ENCODE measurements around the gene ASS1.

Gene ASS1

DNA sequence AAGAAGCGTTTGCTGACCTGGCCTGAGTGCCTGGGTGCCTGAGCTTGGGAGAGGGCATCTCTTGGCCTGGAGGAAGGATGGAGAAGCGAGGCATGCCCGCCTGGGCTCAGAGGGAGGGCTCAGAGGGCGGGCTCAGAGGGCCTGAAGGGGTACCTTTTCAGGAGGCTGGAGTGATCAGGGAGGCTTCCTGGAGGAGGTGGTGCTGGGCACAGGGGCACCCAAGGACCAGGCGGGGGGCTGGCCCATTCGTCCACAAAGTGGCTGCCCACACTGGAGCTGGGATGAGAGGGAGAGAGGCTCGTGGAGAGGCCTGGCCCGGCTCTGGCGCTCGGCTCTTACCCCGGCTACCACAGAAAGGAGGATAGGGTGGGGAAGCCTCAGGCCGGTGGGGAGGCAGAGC is 32.8 kb downstream of the ASS1 start:
- no peak for DNase-seq

DNA sequence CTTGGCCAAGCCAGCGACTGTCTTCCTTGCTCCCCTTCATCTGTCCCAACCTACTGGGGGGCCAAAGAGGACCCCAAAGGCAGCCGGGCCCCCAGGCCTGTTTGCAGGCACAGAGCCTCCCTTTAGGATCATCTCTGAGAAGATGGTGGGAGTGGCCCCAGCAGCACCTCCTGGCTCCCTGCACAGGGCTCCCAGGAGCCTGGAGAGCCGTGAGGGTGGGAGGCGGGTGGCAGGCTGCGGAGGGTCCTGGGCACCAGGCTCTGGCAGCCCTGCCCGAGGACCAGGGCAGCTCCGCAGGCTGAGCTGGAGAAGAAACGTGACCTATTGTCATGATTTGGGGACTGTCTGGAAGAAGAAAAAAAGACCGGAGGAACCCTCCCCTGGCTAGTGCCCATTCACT is 33.4 kb downstream of the ASS1 start:
- no peak for DNase-seq

DNA sequence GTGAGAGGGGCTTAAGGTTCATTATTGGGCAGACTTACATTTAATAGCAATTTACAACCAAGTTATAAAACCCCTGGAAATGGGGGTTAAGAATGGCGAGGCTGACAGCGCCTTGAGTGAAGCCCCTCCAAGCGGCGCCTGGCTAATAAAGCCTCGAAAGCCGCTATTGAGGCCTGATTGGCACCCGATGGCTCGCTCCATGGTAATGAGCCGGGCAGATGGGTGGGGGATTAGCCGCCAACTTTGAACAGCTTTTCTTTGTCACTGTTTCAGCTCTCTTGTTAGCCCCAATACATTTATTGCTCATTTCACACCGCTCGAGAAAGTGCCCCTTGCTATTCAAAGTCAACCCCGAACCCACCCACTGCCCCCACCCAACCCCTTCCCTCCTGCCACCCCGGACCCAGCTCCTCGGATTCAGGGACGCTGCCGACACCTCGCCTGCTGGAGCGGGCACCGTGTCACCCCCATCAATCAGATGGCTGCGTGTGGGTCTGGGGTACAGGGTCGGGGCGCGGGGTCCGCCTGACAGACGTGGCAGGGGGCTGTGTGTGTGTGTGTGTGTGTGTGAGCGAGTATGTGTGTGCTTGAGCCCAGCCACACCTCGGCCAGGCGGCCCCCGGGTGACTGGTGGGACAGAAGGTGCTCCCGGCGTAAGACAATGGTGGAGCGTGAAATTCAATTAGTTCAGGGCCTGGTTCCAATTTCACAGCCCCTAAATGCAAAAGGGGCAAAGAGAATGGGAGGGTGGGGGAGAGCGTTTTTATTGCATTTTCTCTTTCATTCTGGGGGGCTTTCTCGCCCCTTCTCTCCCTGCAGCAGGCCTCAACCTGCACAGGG is 34.2 kb downstream of the ASS1 start:
- DNase-seq = no peak

DNA sequence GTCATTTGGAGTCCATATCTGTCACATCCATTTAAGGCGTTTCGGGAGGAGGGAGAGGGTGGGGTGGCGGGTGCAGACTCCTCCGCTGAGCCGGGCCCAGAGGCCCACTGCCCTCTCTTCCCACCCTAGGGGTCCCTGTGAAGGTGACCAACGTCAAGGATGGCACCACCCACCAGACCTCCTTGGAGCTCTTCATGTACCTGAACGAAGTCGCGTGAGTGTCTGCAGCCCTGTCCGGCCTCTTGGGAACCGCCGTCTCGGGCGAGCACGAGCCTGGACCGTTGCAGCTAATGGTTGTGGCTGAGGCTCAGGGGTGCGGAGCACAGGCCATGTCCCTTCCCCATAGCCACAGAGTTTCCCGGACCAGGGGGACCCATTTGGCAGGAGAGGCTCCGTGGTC is 34.8 kb downstream of the ASS1 start:
- no peak for DNase-seq

DNA sequence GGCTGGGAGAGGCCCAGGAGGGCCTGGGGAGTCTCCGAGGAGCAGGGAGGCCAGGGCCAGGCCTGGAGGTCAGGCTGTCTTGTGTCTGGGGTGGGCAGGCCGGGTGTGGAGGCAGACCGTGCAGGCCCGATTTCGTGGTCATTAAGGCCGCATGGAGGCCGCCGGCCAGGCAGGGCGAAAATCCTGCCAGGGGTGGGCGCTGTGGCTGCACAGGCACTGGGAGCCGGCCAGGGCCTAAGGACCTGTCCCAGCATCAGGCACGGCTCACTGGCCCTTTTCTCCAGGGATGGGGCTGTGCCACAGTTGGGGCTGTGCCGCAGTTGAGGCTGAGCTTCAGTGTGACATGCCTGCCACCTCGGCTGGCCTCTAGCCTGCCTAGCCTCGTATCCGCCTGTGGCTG is 35.9 kb downstream of the ASS1 start:
- no peak for DNase-seq

DNA sequence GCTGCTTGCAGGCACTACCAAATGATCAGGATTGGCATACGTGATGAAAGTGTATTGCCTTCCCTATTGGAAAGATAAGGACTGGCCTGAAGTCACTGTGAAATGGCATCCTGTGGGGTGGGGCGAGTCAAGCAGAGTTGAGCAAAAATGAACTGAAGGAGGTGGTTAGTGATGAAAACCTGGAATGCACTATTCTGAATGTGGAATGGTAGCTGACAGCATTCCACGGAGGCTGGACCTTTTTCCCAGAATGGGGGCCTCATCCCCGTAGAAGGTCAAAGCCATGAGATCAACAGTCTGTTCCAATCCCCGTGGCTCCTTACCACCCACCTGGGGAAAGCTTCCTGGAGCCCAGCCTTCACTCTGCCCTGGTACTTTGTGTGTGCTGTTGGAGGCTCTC is 37.7 kb downstream of the ASS1 start:
- no peak for DNase-seq

DNA sequence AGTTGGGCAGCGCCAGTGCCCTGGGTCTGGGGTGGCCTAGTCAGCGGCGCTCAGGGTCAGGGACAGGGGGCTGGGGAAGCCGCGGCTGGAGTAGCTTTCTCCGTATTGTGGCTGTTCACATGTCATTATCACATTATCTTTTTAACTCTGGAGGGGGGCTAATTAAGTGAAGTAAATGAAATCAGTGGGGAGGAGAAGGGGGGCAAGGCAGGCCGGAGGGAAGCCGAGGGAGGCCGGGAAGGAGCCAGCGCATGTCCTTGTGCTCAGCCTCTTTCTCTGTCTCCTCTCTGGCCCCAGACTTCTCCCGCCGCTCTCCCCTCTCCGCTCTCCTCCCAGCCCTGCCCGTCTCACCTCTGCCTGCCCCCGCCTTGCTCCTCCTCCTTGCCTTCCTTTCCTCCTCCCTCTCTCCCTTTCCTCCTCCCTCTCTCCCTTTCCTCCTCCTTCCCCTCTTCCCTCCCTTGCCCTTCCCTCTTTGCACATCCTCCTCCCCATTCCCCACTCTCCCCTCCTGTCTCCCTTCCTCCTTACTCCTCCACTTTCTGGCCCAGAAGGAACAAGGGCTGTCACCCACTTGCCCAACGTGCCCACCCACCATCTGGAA is 38.7 kb downstream of the ASS1 start:
- DNase-seq = no peak

DNA sequence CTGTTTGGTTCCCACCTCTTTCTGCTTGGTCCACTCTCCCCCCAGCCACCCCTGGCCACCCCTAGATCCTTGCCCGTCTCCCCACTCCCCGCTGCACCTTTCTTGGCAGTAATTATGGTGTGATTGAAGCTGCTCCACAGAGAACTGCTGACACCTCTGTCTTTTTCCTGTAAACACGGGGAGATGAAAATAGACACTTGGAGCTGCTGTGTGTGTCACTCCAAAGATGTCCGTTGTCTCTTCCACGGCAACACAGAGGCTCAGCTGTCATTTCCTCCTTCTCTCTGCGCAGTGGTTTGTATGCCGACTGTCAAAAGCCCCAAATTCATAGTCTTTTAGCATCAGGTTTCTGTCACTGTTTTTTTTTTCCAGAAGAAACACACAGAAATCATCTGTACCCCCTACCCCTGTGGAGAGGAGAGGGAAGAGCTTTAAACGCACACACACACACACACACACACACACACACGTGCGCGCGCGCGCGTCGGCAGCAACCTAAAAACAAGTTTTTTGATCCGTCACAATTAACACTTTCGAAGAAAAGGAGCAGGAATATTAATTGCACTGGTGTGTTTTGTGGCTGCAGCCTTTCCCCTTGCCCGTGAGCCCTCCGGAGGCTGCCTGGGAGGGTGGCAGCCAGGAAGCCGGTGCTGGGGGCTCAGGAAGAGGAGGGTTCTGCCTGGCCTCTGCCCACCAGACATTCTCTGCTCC is 39.8 kb downstream of the ASS1 start:
- DNase-seq = no peak

DNA sequence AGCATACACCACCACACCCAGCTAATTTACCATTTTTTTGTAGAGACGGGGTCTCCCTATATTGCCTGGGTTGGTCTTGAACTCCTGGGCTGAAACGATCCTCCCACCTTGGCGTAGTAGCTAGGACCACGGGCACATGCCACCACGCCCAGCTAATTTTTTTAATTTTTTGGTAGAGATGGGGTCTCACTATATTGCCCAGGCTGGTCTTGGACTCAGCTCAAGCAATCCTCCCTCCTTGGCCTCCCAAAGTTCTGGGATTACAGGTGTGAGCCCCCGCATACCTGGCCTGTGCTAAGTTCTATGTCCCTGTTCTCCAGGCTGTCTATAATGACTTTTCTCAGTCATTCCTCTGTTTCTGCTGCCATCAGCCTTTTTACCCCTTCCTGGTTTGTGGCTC is 41.3 kb downstream of the ASS1 start:
- DNase-seq = no peak

DNA sequence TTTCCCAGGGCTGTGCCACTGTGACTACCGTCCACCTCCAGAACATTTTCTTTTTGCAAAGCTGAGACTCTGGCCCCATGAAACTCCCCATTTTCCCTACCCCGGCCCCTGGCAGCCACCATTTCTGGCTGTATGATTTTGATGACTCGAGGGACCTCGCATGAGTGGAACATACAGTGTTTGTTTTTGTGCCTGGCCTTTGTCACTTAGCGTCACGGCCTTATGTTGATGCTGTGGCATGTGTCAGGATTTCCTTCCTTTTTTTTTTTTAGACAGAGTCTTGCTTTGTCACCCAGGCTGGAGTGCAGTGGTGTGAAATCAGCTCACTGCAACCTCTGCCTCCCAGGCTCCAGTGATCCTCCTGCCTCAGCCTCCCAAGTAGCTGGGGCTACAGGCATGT is 42.7 kb downstream of the ASS1 start:
- DNase-seq = no peak

DNA sequence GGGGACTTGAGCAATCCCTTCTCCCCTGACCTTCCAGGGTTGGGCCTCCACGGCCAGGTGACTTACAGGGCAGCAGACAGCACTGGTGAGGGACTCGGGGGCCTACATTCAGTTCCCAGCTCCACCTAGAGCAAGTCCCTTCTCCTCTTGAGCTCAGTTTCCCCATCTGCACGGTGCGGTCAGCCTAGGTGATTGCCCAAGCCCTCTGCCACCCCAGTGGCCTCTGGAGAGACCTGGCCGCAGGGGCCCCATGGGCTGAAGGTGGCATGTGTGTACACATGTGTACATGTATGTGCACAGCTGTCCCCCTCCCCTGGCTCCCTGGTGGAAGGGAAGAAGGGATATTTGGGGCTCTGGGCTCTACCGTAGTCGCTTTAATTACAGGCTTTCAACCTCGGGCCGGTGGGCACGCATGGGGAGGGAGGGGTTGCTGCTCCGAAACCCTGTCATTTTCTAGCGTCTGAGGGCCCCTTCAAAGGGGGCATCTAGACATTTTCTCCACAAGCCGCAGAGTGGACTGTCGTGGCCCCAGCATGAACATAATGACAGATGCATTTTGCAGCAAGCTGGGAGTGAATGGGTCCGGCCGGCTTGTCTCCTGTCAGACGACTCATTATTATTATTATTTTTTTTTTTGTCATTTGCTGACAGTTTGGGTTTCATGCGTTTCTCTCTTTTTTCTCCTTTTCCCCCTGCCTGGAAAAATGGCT is 44.0 kb downstream of the ASS1 start:
- DNase-seq = no peak

DNA sequence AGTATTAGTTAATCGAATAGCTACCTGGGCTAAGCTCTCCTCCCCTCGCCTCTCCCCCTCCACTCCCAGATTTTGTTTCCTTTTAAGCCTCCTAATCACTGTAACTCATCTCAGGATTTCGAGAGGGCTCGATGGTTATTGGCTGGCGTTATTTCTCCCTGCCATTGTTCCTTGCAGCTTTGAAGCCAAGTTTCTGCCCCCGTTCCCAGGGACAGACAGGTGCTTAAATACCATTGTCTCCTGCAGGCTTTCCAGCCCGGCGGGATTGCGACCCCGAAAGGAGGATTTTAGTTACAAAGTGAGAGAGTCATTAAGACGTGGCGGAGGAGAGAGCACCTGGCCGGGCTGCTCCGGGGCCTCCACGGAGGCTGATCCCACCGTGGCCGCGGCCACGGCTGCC is 46.2 kb downstream of the ASS1 start:
- DNase-seq = no peak

DNA sequence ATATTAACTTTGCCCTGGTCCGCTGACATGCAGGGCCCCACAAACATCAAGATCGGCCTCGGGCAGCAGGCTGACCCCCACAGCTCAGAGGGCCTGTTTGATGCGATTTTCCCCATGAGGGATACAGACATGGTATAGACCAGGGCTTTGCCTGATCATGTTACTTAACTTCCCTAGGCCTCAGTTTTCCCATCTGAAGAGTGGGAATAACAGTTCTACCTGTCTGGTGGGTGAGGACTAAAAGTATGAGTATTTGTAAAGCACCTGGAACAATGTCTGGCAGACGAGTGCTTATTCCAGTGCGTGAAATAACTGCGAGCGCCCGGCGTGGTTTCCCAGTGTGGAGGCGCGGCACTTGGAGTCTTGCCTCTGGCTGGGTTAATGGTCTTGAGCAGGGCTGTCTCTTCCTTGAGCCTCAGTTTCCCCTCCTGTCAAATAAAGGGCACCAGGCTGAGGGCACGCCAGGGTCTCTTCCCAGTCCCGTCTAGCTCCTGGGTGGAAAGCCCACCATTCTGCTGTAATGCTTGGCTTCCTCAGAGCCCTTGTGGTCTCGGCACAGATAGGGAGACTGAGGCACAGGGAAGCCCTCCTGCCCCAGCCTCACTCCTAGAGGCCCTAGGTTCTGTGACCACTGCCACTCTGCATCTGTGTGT is 47.2 kb downstream of the ASS1 start:
- DNase-seq = no peak

DNA sequence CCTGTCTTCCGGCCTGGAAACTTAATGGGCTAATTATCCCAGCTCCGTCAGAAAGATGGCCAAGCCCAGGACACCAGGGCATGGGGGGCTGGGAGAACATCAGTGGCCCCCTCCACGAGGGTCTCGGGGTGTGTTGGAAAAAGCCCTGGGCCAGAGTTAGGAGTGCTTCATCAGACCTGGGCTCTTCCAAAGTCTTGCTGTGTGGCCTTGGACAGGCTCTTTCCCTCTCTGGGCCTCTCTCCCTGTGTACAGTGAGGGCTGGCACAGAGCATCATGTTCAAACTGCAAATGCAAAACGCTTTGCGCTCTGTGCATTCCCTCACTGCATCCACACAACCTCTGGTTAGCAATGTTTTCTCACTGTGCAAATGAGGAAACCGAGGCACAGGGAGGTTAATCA is 48.3 kb downstream of the ASS1 start:
- DNase-seq = no peak

DNA sequence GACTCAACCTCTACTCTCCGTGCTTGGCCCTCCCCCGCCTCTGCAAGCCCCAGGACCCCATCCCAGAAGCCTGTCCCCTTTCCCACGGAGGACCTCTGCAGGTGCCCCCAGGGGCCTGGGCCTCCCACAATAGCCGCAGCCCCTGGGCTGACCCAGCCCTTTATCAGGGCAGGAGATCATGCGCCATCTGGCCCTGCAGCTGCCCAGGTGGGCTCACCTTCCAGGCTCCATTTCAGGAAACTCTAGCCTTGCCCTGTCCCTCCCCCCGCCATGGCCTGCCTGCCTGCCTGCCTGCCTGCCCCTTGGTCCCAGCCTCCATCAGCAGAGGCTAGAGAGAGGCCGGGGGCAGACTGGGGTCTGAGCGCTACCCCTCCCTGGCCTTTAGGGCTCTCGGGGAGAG is 48.7 kb downstream of the ASS1 start:
- no peak for DNase-seq

DNA sequence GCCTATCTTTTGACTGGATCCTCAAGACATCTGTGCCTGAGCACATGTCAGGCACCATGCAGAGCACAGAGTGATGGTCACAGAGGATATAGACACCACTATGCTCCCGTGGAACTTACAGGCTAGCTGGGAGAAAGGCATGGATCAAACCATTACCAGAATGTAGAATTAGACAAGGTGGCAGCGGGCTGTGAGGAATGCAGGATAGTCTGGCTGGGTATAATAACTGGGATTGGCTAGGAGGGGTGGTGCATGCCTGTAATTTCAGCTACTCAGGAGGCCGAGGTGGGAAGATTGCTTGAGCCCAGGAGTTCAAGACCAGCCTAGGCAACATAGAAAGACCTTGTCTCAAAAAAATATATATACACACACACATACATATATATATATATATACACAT is 50.3 kb downstream of the ASS1 start:
- no peak for DNase-seq

DNA sequence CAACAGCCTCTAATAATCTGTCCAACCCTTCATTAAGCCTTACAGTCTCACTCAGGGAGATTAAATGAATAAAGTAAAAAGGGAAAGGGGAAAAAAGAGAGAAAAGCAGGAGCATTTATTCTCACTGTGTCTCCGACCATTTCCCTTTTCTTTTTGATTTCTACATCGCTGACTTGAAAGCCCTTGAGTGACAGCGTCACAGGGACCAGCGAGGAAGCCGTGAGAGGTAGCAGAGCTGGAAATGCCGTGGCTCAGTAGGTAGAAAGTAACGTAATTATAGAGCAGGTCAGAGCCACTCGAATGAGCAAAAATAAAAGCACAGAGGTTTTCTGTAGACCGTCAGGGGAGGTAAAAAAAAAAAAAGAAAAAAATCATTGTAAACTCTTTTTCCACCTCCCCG is 52.4 kb downstream of the ASS1 start:
- no peak for DNase-seq

DNA sequence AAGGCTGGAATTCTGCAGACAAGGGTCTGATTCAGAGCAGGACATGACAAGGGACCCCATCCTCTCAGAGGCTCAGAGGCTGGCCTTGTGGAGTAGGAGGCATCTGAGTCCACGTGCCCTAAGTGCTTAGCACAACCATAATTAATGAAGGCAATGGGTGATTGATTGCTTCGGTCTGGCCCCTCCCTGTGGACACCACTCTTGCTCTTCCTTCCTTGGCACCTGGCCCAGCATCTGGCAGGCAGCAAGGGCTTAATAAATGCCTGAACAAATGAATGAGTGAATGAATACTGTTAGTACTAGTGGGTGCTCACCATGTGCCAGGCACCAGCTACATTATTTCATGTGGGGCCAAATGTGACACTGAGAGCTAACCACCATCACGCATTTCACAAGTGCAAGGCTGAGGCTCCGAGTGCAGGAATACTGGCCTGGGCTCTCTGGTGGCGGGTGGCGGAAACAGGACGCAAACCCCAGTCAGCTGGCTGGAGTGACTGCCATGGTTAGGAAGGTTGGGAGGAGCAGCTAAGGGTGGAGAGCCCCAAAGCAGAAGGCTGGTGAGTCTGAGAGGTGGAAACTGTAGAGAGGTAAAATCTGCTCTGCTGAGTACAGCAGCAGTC is 53.6 kb downstream of the ASS1 start:
- no peak for DNase-seq

DNA sequence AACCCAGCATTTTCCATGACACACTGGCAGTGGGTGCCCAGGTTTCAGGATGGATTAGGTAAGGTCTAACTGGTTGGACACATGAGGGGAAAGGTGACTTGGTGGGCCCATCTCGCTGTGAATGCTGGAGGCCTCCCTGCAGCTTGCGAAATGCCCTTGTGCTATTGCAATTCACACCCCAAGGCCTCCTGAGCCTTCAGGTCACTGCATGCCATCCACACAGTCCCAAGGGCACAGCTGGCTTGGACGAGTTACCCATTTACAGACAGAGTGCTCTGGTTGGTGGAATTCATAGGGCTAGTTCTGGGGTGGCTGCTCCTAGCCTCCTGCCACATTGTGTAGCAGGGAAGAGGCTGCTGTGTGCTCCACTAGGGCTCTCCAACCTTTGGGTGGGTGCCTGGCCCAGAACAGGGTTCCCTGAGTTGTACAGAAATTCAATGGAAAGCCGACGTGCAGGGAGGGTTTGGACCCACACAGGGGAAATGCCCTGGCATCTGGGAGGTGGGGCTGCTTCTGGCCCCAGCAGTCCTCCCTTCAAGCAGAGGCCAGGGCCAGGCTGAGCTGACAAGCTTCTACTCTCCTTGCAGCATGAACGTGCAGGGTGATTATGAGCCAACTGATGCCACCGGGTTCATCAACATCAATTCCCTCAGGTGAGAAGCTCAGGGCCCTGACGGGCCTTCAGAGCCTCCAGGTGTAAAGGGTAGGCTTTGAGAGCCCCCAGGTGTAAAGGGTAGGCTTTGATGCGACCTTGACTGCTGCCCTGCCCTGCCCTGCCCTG is 54.3 kb downstream of the ASS1 start:
- DNase-seq = no peak

DNA sequence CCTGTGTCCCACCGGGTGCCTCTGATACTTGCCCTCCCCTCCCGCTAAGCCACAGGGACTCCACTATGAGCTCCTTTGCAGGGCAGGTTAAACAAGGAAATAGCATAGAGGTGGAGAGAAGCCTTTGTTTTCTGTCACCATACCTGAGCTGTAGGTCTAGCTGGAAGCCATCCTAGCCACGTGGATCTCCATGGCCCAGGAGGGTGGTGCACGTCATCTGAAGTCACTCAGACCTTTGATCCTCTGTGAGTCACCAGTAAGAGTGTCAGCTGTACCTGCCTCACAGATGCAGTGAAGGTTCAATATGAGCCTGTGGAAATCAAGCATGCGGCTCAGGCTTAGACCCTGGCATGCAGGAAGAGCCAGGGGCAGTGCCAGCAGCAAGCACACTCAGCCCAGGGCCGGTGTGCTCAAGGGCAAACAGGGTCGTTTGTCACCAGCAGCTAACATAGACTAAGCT is 55.1 kb downstream of the ASS1 start:
- DNase-seq = no peak

DNA sequence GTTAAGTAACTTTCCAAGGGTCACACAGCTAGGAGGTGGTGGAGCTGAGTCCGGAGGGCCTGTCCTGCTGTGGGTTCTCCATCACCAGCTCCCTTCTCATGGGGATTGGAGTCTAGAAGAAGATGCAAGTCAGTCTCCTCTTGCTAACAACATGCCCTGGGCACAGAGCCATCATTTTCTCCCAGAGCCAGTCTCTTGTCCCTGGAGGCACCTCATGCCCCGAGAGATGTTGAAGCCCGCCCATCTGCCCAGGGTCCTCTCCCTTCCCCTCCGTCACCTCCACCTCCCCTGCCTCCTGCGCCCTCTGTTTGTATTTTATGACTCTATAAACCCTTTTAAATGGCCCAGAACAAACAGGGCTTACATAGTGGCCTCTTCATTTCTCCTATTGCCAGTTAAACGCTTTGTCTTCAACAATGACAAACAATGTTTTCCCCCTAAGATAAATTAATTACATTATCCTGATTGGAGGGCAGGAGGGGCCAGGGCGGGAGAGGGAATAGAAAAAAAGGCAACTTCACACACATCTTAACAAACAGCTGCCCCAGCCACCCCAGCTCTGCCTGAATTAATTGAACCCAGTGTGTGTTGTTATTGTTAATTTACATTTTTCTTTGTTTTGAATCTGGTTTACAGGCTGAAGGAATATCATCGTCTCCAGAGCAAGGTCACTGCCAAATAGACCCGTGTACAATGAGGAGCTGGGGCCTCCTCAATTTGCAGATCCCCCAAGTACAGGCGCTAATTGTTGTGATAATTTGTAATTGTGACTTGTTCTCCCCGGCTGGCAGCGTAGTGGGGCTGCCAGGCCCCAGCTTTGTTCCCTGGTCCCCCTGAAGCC is 55.8 kb downstream of the ASS1 start:
- peak; percentile 15 for DNase-seq
